H1 (cell line): Measurements from ENCODE around the gene JAK2. TPM values are rescaled to one million over a fixed set of nuclear protein-coding genes. Genes with fewer than 3 reads are reported as not detected.

ENCODE experiments used
- CTCF ChIA-PET: fragments of 300-600 bp; sonication (Branson Sonifier 250); formaldehyde crosslinking; loops from one replicate; lab custom pipeline; 2021; ENCODE audit not compliant: partially characterized antibody; lab: Charles Lee
- POLR2A ChIA-PET: fragments of 300-600 bp; sonication (Branson Sonifier 250); formaldehyde crosslinking; loops from one replicate; lab custom pipeline; 2021; ENCODE audit warnings: inconsistent platforms; ENCODE audit not compliant: partially characterized antibody; lab: Charles Lee
- DNase-seq, 2 experiments: peaks; one replicate each; pipeline versions ENCODE4 v3.0.0 to v3.0.0-alpha.2; 2010 to 2022; ENCODE audit warnings: low spot score in 2 of 2, low read depth in 1 of 2, mixed read lengths in 1 of 2
- FAIRE-seq: peaks from 2 replicates; lab custom pipeline; 2011; peaks lifted over from hg19 to GRCh38; lab: Jason Lieb, UNC
- H2AFZ ChIP-seq: 2 replicates; pipeline ENCODE4 v1.8.1; 2012; ENCODE audit warnings: low read length, inconsistent platforms
- H2AK5ac ChIP-seq: 2 replicates; pipeline ENCODE4 v1.6.1; 2013; ENCODE audit warnings: low read depth, low read length
- H2BK120ac ChIP-seq: replicated peaks from 2 replicates; pipeline ENCODE3; 2013; ENCODE audit warnings: low read depth, low read length, inconsistent platforms
- H2BK12ac ChIP-seq: 2 replicates; pipeline ENCODE4 v1.6.1; 2013; ENCODE audit warnings: low read depth, low read length
- H2BK15ac ChIP-seq: 2 replicates; pipeline ENCODE4 v1.6.1; 2013; ENCODE audit warnings: low read length
- H2BK20ac ChIP-seq: 2 replicates; pipeline ENCODE4 v1.6.1; 2013; ENCODE audit warnings: low read length
- H2BK5ac ChIP-seq: 2 replicates; pipeline ENCODE4 v1.6.1; 2013; ENCODE audit warnings: low read depth, low read length
- H3K14ac ChIP-seq: 2 replicates; pipeline ENCODE4 v1.6.1; 2013; ENCODE audit warnings: inconsistent platforms; ENCODE audit not compliant: insufficient read length
- H3K18ac ChIP-seq: 2 replicates; pipeline ENCODE4 v1.6.1; 2013; ENCODE audit warnings: low read length; ENCODE audit errors: extremely low read depth
- H3K23ac ChIP-seq: 2 replicates; pipeline ENCODE4 v1.6.1; 2013; ENCODE audit warnings: inconsistent platforms; ENCODE audit not compliant: insufficient read length
- H3K23me2 ChIP-seq: 2 replicates; pipeline ENCODE4 v1.6.1; 2013; ENCODE audit warnings: low read depth, low read length
- H3K27ac ChIP-seq: 2 replicates; pipeline ENCODE4 v1.6.1; 2011; ENCODE audit warnings: low read depth, low read length, inconsistent platforms
- H3K27me3 ChIP-seq, 4 experiments: replicated peaks in 1 of 4; 1 replicate in 1 of 4; 2 replicates in 3 of 4; pipeline versions ENCODE4 v1.6.1 to v1.8.1; 2011 to 2013; ENCODE audit warnings: low read length in 3 of 4, mild to moderate bottlenecking in 3 of 4, inconsistent platforms in 2 of 4, mixed read lengths in 2 of 4, moderate library complexity in 1 of 4; ENCODE audit not compliant: control insufficient read depth in 3 of 4, insufficient read depth in 3 of 4; ENCODE audit errors: extremely low read depth in 1 of 4
- H3K36me3 ChIP-seq, 4 experiments: 2 replicates each; pipeline versions ENCODE4 v1.6.1 to v1.8.1; 2011 to 2013; ENCODE audit warnings: mild to moderate bottlenecking in 4 of 4, low read length in 3 of 4, moderate library complexity in 2 of 4, control low read depth in 1 of 4, inconsistent platforms in 1 of 4; ENCODE audit not compliant: insufficient read depth in 4 of 4, control insufficient read depth in 2 of 4
- H3K4ac ChIP-seq: replicated peaks from 2 replicates; pipeline ENCODE3; 2013; ENCODE audit warnings: low read length, low read depth, mixed read lengths, inconsistent platforms; ENCODE audit not compliant: insufficient read length
- H3K4me1 ChIP-seq, 4 experiments: replicated peaks in 1 of 4; 1 replicate in 1 of 4; 2 replicates in 3 of 4; pipeline versions ENCODE4 v1.6.1 to v1.8.1; 2011 to 2013; ENCODE audit warnings: low read length in 3 of 4, inconsistent platforms in 2 of 4, mixed read lengths in 1 of 4; ENCODE audit not compliant: insufficient read depth in 4 of 4, control insufficient read depth in 3 of 4
- H3K4me2 ChIP-seq, 2 experiments: 2 replicates each; pipeline versions ENCODE4 v1.6.1 to v1.8.1; 2011 to 2013; ENCODE audit warnings: low read depth in 2 of 2, low read length in 2 of 2, control low read depth in 1 of 2, inconsistent platforms in 1 of 2, mild to moderate bottlenecking in 1 of 2; ENCODE audit not compliant: insufficient read depth in 1 of 2
- H3K4me3 ChIP-seq, 4 experiments: fragments of 200-600, 300-600 bp in 1 of 4; sonication (generic), shearing (Covaris generic), sonication (Bioruptor Twin) in 1 of 4; 2 replicates each; pipeline versions ENCODE4 v1.5.1 to v1.8.1; 2011 to 2016; ENCODE audit warnings: low read length in 4 of 4, low read depth in 3 of 4, control low read depth in 2 of 4, inconsistent platforms in 2 of 4, mild to moderate bottlenecking in 2 of 4, mixed read lengths in 1 of 4, moderate library complexity in 1 of 4; ENCODE audit not compliant: insufficient read depth in 2 of 4; ENCODE audit errors: extremely low read depth in 1 of 4
- H3K56ac ChIP-seq: replicated peaks from 2 replicates; pipeline ENCODE3; 2013; ENCODE audit warnings: low read depth, mild to moderate bottlenecking, mixed read lengths, low read length, inconsistent platforms; ENCODE audit not compliant: insufficient read length
- H3K79me1 ChIP-seq: 2 replicates; pipeline ENCODE4 v1.6.1; 2013; ENCODE audit warnings: low read depth, low read length, control low read depth
- H3K79me2 ChIP-seq, 2 experiments: 2 replicates each; pipeline versions ENCODE4 v1.6.1 to v1.8.1; 2012 to 2013; ENCODE audit warnings: low read length in 2 of 2, mild to moderate bottlenecking in 2 of 2, inconsistent platforms in 1 of 2; ENCODE audit not compliant: insufficient read depth in 2 of 2, control insufficient read depth in 1 of 2
- H3K9ac ChIP-seq, 4 experiments: replicated peaks in 1 of 4; 1 replicate in 1 of 4; 2 replicates in 3 of 4; pipeline versions ENCODE4 v1.6.1 to v1.8.1; 2011 to 2013; ENCODE audit warnings: low read depth in 3 of 4, low read length in 3 of 4, control low read depth in 2 of 4, mild to moderate bottlenecking in 2 of 4, moderate library complexity in 2 of 4, inconsistent platforms in 1 of 4; ENCODE audit errors: extremely low read depth in 1 of 4
- H3K9me3 ChIP-seq, 2 experiments: 2 replicates each; pipeline versions ENCODE4 v1.6.1 to v1.8.1; 2012 to 2013; ENCODE audit warnings: mild to moderate bottlenecking in 2 of 2, moderate library complexity in 2 of 2, control low read depth in 1 of 2, inconsistent platforms in 1 of 2, low read depth in 1 of 2, low read length in 1 of 2, mixed read lengths in 1 of 2; ENCODE audit not compliant: insufficient read depth in 2 of 2
- H4K20me1 ChIP-seq, 2 experiments: replicated peaks in 1 of 2; 2 replicates each; pipeline versions ENCODE3 to v1.8.1; 2011 to 2013; ENCODE audit warnings: inconsistent platforms in 2 of 2, low read length in 2 of 2, mild to moderate bottlenecking in 1 of 2; ENCODE audit not compliant: insufficient read depth in 2 of 2, control insufficient read depth in 1 of 2
- H4K5ac ChIP-seq: 2 replicates; pipeline ENCODE4 v1.6.1; 2013; ENCODE audit warnings: low read length, low read depth, mixed read lengths, inconsistent platforms; ENCODE audit not compliant: insufficient read length
- H4K8ac ChIP-seq: 2 replicates; pipeline ENCODE4 v1.8.0; 2013; ENCODE audit warnings: mild to moderate bottlenecking, moderate library complexity, low read length, inconsistent platforms; ENCODE audit not compliant: insufficient read depth; ENCODE audit errors: extremely low read depth
- H4K91ac ChIP-seq: replicated peaks from 2 replicates; pipeline ENCODE3; 2013; ENCODE audit warnings: low read length, mixed read lengths, inconsistent platforms; ENCODE audit not compliant: insufficient read length
- POU5F1 ChIP-seq: IDR thresholded peaks from 2 replicates; pipeline ENCODE4 v1.6.1; 2011; ENCODE audit warnings: low read depth, mild to moderate bottlenecking, low read length, moderate library complexity
- SP4 ChIP-seq: IDR thresholded peaks from 2 replicates; pipeline ENCODE4 v1.6.1; 2012; ENCODE audit warnings: low read length, inconsistent platforms
- SRF ChIP-seq: IDR thresholded peaks from 2 replicates; pipeline ENCODE4 v1.6.1; 2011; ENCODE audit warnings: mild to moderate bottlenecking, low read depth, low read length, moderate library complexity
- YY1 ChIP-seq: IDR thresholded peaks from 2 replicates; pipeline ENCODE4 v1.6.1; 2011; ENCODE audit warnings: low read depth, mild to moderate bottlenecking, low read length
- WGBS, 2 experiments: shearing (Covaris generic) in 1 of 2; methylation state at CpG; one replicate each; pipeline versions ENCODE4 v1.1.6 to v1.1.7; 2013 to 2015; ENCODE audit warnings: low lambda C conversion rate in 2 of 2, mixed read lengths in 2 of 2, inconsistent platforms in 1 of 2, low coverage in 1 of 2, missing lambda C conversion rate in 1 of 2; ENCODE audit not compliant: insufficient replicate concordance in 2 of 2, insufficient coverage in 1 of 2, insufficient read length in 1 of 2; ENCODE audit errors: extremely low coverage in 1 of 2, missing lambda C conversion rate in 1 of 2; 5-methylcytosine and 5-hydroxymethylcytosine counted together
- polyA plus RNA-seq, 7 experiments: library from polyadenylated mRNA; depleted of rRNA in 3 of 7; stranded (reverse) in 5 of 7; unstranded in 2 of 7; fragments of >200 nt in 5 of 7; fragments of 200-250 nt in 2 of 7; gene quantifications; 1 replicate in 5 of 7; 2 replicates in 1 of 7; 4 replicates in 1 of 7; pipeline versions ENCODE4 v1.2.1 to v1.2.3, GENCODE V29; 2011 to 2013; ENCODE audit warnings: missing spikeins in 2 of 7, mixed read lengths in 2 of 7
- total RNA-seq: library from RNA; stranded (reverse); fragmentation: NEBNext Ultra II Directional; extraction: Animal tissue kit (Norgen Biotek cat#: 25700); gene quantifications from 2 replicates; pipeline ENCODE4 v1.2.1, GENCODE V29; 2021

The JAK2 gene
- total and polyA plus RNA-seq, 2 of the 8 experiments (the other 6 are each of a cell fraction or from before 2014, with no cell fraction given) = 0.50 to 2.1 TPM

GRCh38 chr9:5042661-5043178, 57.6 kb downstream of the JAK2 start:
- H3K23ac ChIP-seq = no peak overlapping the region
- H3K4me2 ChIP-seq = no peak overlapping the region
- H4K91ac ChIP-seq = no peak overlapping the region
- H3K27ac ChIP-seq = no peak overlapping the region
- no peak overlapping the region for H2BK5ac ChIP-seq
- H3K9ac ChIP-seq = no peak overlapping the region
- no peak overlapping the region for H2BK12ac ChIP-seq
- H2BK20ac ChIP-seq = no peak overlapping the region
- no peaks in the 10 kb centered on the region for H3K27me3 ChIP-seq
- peaks cover 0 to 3% (median 0%) of the 10 kb centered on the region in 4 experiments; a peak in 2 of 8 replicates for H3K36me3 ChIP-seq
- H3K9me3 ChIP-seq = peaks cover 3 to 13% of the 10 kb centered on the region in 2 experiments; a peak in 1 of 4 replicates
- H2AK5ac ChIP-seq = no peak overlapping the region
- no peak overlapping the region for H3K18ac ChIP-seq
- no peak overlapping the region for H3K4ac ChIP-seq
- H2BK120ac ChIP-seq = no peak overlapping the region
- peak overlapping the region; percentile 85; the same call in 1 of the 2 replicates for H4K8ac ChIP-seq
- WGBS, 2 experiments = 89% methylated on average over 12 of the region's 30 CpGs; no CpG with 5 or more reads in 1 of the 2 experiments
- no peak overlapping the region for H3K4me3 ChIP-seq
- H4K20me1 ChIP-seq = no peaks in the 10 kb centered on the region
- H2AFZ ChIP-seq = no peak overlapping the region
- no peak overlapping the region for H3K56ac ChIP-seq
- no peaks in the 10 kb centered on the region for H3K23me2 ChIP-seq
- ChIA-PET CTCF (interaction anchor here (1.0 kb wide), 1 partner anchor 55 kb away, joined by 3 read pairs; no protein-coding TSS in a partner anchor), POLR2A (no interaction called here)
- H3K79me1 ChIP-seq = no peaks in the 10 kb centered on the region
- H3K4me1 ChIP-seq = no peaks in the 10 kb centered on the region; a peak in 1 of 7 replicates
- no peak for DNase-seq
- no peak overlapping the region for H2BK15ac ChIP-seq
- no peak overlapping the region for H3K14ac ChIP-seq
- FAIRE-seq = no peak
- H3K79me2 ChIP-seq = no peaks in the 10 kb centered on the region
- H4K5ac ChIP-seq = no peak overlapping the region
- TF ChIP-seq SRF (no peak), YY1 (no peak), SP4 (no peak), POU5F1 (no peak)
